HG02610 (cell line): ENCODE data around the gene NR5A1.

Experiments
- ATAC-seq: cut with Tn5 transposase; IDR thresholded peaks from one replicate; pipeline ENCODE4 v1.9.1; 2021; ENCODE audit warnings: mild to moderate bottlenecking, moderate library complexity; ENCODE audit not compliant: unreplicated experiment

The NR5A1 gene

GRCh38 chr9:124485201-124485600 is 22.0 kb downstream of the NR5A1 start:
- no peak for ATAC-seq

- no peak for ATAC-seq
Measured at GRCh38 chr9:124483481-124483880, 23.7 kb downstream of the NR5A1 start.

- no peak for ATAC-seq
Measured at GRCh38 chr9:124482431-124483031, 24.7 kb downstream of the NR5A1 start.

GRCh38 chr9:124481115-124481514 is 26.1 kb downstream of the NR5A1 start:
- no peak for ATAC-seq

- no peak for ATAC-seq
Measured at GRCh38 chr9:124480621-124480981, 26.6 kb downstream of the NR5A1 start.

GRCh38 chr9:124479947-124480620 is 27.1 kb downstream of the NR5A1 start:
- ATAC-seq, result no peak

- no peak for ATAC-seq
Measured at GRCh38 chr9:124479371-124479770, 27.8 kb downstream of the NR5A1 start.

GRCh38 chr9:124478354-124478753 is 28.8 kb downstream of the NR5A1 start:
- no peak for ATAC-seq

GRCh38 chr9:124477648-124478285 is 29.4 kb downstream of the NR5A1 start:
- no peak for ATAC-seq

GRCh38 chr9:124477211-124477647 is 30.0 kb downstream of the NR5A1 start:
- ATAC-seq, result no peak

- ATAC-seq, result no peak
Measured at GRCh38 chr9:124475868-124476690, 31.1 kb downstream of the NR5A1 start.

GRCh38 chr9:124475158-124475867 is 31.9 kb downstream of the NR5A1 start:
- ATAC-seq, result no peak

- ATAC-seq, result no peak
Measured at GRCh38 chr9:124474151-124474550, 33.0 kb downstream of the NR5A1 start.

GRCh38 chr9:124473310-124473709 is 33.9 kb downstream of the NR5A1 start:
- no peak for ATAC-seq

GRCh38 chr9:124472770-124473169 is 34.4 kb downstream of the NR5A1 start:
- ATAC-seq, result no peak

- no peak for ATAC-seq
Measured at GRCh38 chr9:124471761-124472160, 35.4 kb downstream of the NR5A1 start.

- ATAC-seq, result no peak
Measured at GRCh38 chr9:124470726-124471125, 36.5 kb downstream of the NR5A1 start.

GRCh38 chr9:124470306-124470705 is 36.9 kb downstream of the NR5A1 start:
- no peak for ATAC-seq

GRCh38 chr9:124469011-124469832 is 38.0 kb downstream of the NR5A1 start:
- ATAC-seq, result no peak
